ENCODE measurements around the gene SPRYD4. TPM values are rescaled to one million over a fixed set of nuclear protein-coding genes. Genes with fewer than 3 reads are reported as not detected.
"Not testable (repeated sequence)": the region's sequence is repeated elsewhere in the genome, so short reads cannot be mapped to it uniquely, and the experiment has no call there.

Gene SPRYD4
- total RNA-seq, 1 donor from 2014 or later, result 3.2 TPM

DNA sequence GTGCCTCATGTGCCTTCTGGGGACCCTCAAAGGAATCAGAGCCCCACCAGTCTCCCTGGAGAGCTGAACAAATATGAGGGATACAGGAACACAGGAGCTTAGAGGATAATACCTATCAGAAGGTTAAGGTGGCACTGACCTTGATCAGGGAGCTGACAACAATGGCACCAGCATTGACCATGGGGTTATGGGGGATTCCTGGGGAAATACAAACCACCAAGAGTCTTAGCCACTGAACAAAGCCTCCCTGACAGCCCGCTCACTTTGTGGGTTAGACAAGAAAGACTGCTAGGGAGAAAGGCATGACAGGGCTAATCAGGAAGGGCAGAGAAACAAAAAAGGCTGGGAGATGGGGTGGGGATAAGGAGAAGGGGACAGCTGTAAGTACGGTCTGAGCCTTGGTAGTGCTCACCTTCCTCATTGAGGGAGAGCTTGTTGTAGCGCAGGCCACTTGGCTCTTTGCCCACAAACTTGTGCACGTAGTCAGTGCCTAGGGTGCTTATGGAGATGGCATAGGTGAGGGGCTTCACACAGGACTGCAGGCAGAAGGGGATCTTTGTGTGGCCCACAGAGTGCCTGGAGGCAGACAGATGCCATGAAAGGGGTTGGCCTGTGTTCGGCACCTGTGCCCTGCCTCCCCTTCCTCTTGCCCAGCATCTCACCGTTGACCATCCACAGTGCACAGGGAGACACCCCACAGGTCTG, 9.3 kb downstream of the SPRYD4 start:
- no peak for ATAC-seq

DNA sequence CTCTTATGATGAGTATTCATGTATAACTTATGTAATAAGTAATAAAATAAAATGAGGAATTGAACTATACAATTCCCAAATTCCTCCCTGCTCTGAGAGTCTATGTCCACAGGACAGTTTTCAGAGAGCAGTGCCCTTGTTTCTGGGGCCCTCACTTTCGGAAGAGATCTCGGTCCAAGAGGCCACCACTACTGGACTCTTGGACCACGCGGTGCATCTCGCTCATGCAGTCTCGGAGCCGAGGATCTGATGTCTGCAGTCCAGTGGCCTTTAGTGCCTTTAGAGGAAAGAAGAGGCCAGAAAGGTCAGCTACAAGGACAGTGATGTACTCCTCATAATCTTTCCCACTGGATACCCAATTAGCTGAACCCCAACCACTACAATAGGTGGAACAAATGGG, 11.2 kb downstream of the SPRYD4 start:
- ATAC-seq, result no peak

DNA sequence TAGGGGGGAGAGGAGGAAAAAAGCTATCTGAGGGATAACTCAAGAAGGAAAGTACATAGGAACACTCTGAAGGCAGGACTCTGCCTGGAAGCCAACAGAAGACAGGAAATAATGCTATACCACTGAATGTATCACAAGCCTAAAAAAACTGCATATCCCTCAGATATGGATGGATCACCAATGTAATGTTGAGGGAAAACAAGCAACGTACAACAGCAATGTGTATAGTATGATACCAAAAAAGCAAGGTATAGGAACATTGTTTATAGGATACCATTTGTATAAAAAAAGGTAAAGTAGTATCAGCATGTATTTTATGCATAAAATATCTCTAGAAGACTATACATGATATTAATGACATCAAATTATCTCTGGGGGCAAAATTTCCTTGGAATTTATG, 16.2 kb downstream of the SPRYD4 start:
- no peak for ATAC-seq

DNA sequence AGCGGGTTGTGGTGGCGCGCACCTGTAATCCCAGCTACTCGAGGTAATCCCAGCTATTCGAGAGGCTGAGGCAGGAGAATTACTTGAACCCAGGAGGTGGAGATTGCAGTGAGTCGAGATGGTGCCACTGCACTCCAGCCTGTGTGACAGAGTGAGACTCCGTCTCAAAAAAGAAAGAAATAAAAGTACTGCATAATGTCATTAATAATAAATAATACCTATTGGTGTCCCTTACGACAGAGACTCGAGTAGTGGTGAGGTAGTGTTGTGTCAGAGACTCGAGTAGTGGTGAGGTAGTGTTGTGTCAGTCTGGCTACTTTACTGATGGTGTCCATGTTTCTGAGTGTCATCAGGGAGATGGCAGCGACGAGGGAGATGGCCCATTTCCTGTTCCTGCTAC, 18.3 kb downstream of the SPRYD4 start:
- no peak for ATAC-seq

DNA sequence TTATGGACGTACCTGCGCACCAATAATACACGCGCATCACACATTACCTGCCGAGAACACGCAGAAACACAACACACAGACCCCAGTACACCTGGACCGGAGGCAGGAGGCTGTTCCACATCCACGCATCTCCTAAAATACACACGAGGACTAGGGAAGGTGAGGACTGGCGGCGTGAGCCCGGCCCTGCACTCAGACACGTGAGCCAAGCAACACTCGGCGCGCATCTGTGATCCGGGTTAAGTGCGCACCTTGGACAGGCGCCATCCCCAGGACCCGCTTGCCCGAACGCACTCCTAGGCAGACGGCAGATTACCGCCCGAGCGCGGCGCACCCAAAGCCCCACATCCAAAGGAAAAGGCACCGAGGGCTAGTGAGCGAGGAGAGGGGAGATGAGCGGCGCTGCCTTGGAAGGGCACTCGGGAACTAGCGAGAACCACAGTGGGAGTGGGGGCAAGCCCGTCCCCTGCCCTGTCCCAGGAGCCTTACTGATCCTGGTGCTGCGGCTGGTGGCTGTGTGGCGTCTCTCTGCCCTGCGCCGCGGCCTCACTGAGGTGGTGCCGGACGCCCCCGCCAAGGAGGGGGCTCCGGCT, 19.2 kb downstream of the SPRYD4 start:
- peak; percentile 53 for ATAC-seq

DNA sequence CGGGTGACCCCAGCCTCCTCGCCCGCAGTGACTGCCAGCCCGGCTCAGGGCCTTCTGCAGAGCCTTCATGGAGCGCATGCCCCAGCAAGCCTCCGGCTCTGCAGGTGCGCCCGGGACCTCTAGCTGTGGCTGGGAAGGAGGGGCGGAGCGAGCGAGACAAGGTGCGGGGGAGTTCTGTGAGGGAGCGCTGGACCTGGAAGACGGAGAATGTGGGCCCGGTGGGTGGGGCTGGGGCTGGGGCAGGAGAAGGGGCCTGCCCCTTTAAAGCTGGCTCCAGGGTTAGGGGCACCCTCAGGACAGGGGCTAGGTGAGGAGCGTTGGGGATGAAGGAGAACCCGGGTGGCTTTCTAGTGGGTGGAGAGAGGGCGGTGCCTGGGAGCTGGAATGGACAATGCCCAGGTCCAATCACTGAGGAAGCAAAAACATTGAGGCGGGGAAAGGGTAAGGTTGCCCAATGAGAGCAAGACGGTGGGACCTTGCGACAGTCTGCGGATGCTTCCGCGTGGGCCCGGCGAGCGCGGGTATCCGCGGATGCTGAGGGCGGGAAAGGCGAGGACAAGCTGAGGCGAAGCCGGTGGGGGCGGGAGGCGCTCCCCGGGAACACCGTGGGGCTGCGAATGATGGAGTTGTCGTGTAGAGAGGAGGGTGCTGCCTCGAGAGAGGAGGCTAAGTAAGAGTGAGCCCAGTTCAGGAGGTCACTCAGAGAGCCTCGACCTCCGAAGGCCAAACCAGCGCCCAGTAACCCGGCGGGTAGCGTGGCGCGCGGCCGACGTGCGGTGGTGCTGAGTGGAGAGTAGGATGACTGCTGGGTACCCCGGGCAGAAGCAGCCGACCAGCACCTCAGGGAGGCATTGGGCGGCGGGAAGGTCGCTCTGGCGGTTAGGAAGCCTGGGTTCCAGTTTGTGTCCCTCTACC, 19.9 kb downstream of the SPRYD4 start, which contains the start of gene GLS2:
Gene GLS2, minus strand, starts transcription at position 121 of the 915 bp plus-strand sequence. Its CDS starts 43 bp downstream, at position 78.
- ATAC-seq, result peak; percentile 93

DNA sequence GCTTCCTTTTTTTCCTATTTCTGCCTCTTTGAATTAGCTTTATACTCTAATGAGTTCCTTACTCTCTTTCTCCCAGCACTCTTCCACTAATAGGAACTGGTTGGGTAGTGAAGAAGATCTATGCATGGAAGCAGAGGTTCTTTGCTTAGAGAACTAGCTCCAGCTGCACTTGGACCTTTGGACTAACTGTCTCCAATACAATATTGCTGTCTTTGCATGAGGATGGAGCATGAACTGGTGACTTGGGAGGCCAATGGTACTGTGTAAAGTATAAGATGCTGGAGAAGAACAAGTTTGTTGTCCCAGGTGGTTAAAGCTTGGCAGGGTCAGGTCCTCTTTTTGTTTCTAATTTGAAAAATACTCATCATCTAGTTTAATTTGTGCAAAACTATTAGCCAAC, 22.0 kb downstream of the SPRYD4 start:
- ATAC-seq, result no peak

DNA sequence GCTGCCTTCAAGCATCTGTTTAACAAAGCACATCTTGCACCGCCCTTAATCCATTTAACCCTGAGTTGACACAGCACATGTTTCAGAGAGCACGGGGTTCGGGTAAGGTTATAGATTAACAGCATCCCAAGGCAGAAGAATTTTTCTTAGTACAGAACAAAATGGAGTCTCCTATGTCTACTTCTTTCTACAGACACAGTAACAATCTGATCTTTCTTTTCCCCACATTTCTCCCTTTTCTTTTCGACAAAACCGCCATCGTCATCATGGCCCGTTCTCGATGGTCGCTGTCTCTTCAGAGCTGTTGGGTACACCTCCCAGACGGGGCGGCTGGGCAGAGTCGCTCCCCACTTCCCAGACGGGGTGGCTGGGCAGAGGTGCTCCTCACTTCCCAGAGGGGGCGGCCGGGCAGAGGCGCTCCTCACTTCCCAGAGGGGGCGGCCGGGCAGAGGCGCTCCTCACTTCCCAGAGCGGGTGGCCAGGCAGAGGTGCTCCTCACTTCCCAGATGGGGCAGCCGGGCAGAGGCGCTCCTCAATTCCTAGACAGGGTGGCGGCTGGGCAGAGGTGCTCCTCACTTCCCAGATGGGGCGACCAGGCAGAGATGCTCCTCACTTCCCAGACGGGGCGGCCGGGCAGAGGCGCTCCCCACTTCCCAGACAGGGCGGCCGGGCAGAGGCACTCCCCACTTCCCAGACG, 25.2 kb downstream of the SPRYD4 start:
- ATAC-seq, result not testable (repeated sequence)

DNA sequence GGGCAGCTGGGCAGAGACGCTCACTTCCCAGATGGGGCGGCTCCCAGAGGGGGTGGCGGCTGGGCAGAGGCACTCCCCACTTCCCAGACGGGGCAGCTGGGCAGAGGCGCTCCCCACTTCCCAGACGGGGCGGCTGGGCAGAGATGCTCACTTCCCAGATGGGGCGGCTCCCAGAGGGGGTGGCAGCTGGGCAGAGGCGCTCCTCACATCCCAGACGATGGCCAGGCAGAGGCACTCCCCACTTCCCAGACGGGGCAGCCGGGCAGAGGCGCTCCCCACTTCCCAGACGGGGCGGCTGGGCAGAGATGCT, 25.7 kb downstream of the SPRYD4 start:
- not testable (repeated sequence) for ATAC-seq

DNA sequence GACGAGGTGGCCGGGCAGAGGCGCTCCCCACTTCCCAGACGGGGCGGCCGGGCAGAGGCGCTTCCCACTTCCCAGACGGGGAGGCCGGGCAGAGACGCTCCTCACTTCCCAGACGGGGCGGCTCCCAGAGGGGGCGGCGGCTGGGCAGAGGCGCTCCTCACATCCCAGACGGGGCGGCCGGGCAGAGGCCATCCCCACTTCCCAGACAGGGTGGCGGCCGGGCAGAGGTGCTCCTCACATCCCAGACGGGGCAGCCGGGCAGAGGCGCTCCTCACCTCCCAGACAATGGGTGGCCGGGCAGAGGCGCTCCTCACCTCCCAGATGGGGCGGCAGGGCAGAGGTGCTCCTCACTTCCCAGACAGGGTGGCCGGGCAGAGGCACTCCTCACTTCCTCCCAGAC, 26.1 kb downstream of the SPRYD4 start:
- not testable (repeated sequence) for ATAC-seq

DNA sequence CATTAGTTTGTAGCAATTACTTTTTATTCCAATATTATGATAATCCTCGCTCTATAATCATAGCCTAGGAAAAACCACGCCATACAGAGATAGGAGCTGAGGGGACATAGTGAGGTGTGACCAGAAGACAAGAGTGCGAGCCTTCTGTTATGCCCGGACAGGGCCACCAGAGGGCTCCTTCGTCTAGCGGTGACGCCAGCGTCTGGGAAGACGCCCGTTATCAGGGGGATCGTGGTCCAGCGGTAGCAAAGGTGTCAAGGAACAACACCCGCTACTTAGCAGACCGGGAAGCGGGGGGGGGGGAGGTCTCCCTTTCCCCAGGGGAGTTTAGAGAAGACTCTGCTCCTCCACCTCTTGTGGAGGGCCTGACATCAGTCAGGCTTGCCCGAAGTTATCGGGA, 28.3 kb downstream of the SPRYD4 start:
- not testable (repeated sequence) for ATAC-seq

DNA sequence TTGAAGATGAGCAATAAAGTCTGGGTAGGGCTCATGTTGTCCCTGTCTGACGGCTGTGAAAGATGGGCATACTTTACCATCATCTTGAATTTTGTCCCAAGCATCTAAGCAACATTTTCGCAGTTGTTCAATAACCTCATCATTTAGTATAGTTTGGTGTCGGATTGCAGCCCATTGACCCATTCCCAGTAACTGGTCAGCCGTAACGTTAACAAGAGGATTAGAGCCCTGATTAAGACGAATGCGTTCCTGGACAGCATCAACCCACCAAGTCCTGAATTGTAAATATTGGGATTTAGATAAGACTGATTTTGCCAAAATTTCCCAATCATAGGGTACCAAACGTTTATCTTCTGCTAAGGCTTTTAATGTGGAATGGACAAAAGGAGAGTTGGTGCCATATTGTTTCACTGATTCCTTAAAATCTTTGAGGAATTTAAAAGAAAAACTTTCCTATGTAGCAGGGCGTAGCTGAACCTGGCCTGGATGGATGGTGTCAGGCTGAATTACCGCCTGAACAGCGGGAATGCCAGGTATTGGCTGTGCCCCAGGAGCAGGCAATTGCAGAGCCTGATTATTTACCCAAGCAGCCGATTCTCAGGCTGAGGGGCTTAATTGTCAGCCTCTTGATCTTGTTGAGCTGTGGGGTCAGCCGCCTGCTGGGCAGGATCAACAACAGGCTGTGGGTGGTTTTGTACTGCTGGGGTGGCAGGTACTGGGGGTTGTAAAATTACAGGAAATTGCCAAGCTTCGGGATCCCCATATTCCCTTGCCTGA, 29.9 kb downstream of the SPRYD4 start:
- not testable (repeated sequence) for ATAC-seq

DNA sequence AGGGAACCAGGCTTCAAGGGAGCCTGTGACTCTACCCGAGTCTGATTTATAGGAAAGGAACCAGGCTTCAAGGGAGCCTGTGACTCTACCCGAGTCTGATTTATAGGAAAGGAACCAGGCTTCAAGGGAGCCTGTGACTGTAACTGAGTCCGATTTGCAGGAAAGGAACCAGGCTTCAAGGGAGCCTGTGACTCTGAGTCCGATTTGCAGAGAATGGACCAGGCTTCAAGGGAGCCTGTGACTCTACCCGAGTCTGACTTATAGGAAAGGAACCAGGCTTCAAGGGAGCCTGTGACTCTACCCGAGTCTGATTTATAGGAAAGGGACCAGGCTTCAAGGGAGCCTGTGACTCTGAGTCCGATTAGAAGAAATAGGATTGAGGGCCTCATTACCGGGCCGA, 31.1 kb downstream of the SPRYD4 start:
- not testable (repeated sequence) for ATAC-seq

DNA sequence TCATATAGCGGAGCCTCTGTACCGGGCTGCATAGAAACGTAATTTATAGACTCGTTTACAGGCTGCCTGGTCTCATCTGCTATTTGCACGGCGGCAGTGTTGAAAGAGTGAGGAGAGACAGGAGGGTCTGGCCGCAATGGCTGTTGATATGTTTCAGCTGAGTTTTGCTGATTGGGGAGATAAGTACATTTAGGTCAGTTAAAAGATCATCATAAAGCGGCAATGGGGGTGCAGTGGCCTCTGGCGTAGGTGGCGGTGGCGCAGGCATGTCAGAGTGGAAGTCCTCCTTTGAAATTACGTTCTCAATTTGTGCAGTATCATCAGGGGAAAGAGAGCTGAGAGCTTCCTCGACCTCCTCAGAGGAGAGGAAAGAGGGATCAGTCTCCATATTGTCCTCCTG, 31.5 kb downstream of the SPRYD4 start:
- not testable (repeated sequence) for ATAC-seq

DNA sequence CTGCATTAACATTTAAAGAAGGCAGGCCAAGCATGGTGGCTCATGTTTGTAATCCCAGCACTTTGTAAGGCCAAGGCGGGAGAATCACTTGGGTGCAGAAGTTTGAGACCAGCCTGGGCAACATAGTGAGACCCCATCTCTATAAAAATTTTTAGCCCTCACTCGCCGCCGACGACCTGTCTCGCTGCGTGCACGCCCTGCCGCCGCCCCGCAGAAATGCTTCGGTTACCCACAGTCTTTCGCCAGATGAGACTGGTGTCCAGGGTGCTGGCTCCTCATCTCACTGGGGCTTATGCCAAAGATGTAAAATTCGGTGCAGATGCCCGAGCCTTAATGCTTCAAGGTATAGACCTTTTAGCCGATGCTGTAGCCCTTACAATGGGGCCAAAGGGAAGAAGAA, 42.4 kb downstream of the SPRYD4 start:
- ATAC-seq, result no peak

DNA sequence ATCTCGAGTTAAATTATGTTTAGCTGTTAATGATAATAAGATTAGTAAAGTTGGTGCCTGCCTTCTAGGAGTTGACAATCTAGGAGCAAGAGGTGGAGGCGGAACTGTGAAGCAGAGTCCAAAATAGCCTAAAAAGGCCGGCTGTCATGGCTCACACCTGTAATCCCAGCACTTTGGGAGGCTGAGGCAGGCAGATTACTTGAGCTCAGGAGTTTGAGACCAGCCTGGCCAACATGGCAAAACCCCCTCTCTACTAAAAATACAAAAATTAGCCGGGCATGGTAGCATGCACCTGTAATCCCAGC, 45.6 kb downstream of the SPRYD4 start:
- not testable (repeated sequence) for ATAC-seq

DNA sequence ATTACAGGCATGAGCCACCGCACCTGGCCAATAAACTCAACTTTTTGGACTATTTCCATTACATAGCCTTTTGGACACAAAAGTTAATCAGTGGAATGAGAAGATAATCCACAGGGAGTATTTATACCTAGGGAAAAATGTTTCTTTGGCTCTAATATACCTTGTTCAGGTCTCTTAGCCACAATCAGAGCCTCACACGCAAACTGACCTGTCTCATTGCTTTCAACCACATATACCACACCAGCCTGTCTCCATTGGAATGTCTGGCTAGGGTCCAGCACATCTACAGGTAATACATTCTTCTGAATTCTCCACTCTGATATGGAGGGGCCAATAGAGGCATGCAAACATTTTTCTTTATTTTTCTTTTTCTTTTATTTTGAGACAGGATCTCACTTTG, 49.5 kb downstream of the SPRYD4 start:
- no peak for ATAC-seq

DNA sequence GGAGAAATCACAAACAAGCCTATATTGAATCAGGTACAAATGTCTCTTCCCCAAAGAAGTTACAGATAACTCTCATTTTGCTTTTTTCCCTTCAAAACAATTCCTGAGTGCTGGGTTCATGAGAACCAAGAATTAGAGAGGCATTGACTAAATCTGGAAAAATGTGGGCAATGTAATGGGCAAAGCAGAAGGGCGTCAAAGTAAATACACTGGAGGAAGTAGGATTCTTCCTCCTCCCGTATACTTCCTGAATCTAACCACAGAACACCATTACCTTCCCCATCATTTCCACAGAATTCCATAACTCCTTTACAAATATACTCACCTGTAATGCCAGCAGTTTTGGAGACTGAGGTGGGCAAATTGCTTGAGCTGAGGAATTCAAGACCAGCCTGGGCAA, 50.2 kb downstream of the SPRYD4 start:
- ATAC-seq, result no peak

DNA sequence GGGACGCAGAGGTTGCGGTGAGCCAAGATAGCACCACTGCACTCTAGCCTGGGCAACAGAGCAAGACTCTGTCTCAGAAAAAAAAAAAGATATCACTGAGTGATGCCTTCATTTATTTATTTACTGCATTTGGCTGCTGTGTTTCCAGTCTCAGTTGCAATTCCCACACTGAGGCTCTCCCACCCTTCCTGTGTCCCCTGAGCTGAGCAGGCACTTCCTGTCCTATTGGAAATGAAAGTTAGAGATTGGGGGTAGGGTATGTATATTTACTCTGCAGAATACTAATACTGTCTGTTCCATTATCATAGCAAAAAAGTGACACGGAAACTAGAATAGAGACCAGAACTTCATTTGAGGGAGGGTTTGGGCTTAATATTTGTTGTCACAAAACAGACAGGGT, 51.7 kb downstream of the SPRYD4 start:
- no peak for ATAC-seq

DNA sequence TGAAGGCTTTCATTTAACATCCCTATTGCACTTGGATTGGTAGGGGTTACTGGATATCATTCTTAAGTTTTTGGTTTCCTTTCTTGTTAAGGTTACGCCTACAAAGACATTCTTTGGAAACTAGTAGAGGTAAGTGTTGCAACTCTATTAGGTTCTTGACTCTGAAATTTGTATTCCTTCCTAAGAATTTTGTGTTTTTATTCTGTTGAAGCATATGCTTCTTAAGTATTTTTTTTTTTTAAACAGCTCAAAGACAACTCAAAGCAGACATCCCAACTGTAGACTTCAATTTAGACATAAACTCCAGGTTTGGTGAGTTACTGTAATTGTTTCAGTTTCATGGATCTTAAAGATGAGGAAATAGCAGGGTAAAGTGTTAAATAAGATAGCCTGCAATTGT, 52.1 kb downstream of the SPRYD4 start:
- ATAC-seq, result no peak

DNA sequence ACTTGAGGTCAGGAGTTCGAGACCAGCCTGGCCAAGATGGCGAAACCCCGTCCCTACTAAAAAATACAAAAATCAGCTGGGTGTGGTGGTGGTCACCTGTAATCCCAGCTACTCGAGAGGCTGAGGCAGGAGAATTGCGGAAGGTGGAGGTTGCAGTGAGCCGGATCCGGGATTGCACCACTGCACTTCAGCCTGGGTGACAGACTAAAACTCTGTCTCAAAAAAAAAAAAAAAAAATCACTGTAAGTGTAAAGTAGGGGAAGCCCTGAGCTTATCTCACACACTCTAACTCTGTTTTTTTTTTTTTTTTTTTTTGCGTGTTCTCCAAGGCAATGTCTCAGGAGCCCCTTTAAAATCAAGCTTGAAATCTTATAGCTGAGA, 52.8 kb downstream of the SPRYD4 start:
- no peak for ATAC-seq
